Lung (tissue), 12 donors: Measurements from ENCODE around the gene ECI2. TPM values are rescaled to one million over a fixed set of nuclear protein-coding genes. Genes with fewer than 3 reads are reported as not detected.

ENCODE experiments used
- ATAC-seq: fragments of 200-7000 bp; cut with Tn5 transposase; one replicate; pipeline ENCODE4 v1.9.1; 2020; ENCODE audit warnings: moderate number of reproducible peaks; ENCODE audit not compliant: insufficient read depth, low FRiP score
- DNase-seq, 3 donors: peaks; one replicate each; pipeline ENCODE4 v3.0.0-alpha.2; 2013 to 2017
- H3K27ac ChIP-seq, 2 donors: one replicate each; pipeline ENCODE4 v1.5.1; 2013; ENCODE audit warnings: mild to moderate bottlenecking in 2 of 2, moderate library complexity in 2 of 2, control low read depth in 1 of 2, inconsistent platforms in 1 of 2, low read depth in 1 of 2, low read length in 1 of 2
- H3K27me3 ChIP-seq, 3 donors: one replicate each; pipeline ENCODE4 v1.5.1; 2013; ENCODE audit warnings: low read length in 2 of 3; ENCODE audit not compliant: control insufficient read depth in 3 of 3, insufficient read depth in 3 of 3
- H3K36me3 ChIP-seq, 4 donors: one replicate each; pipeline ENCODE4 v1.5.1; 2013; ENCODE audit warnings: low read length in 4 of 4, mild to moderate bottlenecking in 1 of 4, moderate library complexity in 1 of 4; ENCODE audit not compliant: control insufficient read depth in 4 of 4, insufficient read depth in 4 of 4
- H3K4me1 ChIP-seq, 5 donors: one replicate each; pipeline ENCODE4 v1.5.1; 2013; ENCODE audit warnings: low read length in 5 of 5, mild to moderate bottlenecking in 2 of 5, moderate library complexity in 1 of 5; ENCODE audit not compliant: control insufficient read depth in 5 of 5, insufficient read depth in 5 of 5
- H3K4me3 ChIP-seq: one replicate; pipeline ENCODE4 v1.5.1; 2013; ENCODE audit warnings: mild to moderate bottlenecking, control low read depth, moderate library complexity
- H3K9ac ChIP-seq, 2 donors: one replicate each; pipeline ENCODE4 v1.5.1; 2013; ENCODE audit warnings: low read length in 2 of 2, control low read depth in 1 of 2; ENCODE audit not compliant: insufficient read depth in 1 of 2
- H3K9me3 ChIP-seq, 4 donors: one replicate each; pipeline ENCODE4 v1.5.1; 2013; ENCODE audit warnings: low read length in 3 of 4, mild to moderate bottlenecking in 1 of 4, moderate library complexity in 1 of 4; ENCODE audit not compliant: control insufficient read depth in 4 of 4, insufficient read depth in 3 of 4
- WGBS, 2 donors: extraction: QIAGEN DNeasy Blood & Tissue Kit; methylation state at CpG; one replicate each; pipeline ENCODE4 v1.1.7; 2013; 5-methylcytosine and 5-hydroxymethylcytosine counted together
- polyA plus RNA-seq, 2 donors: library from polyadenylated mRNA; stranded (reverse); fragments of 200-250 nt; gene quantifications; one replicate each; pipeline ENCODE4 v1.2.1, GENCODE V29; 2013
- total RNA-seq, 2 donors: library from RNA; depleted of rRNA in 1 of 2; stranded (reverse); fragments of >200 nt in 1 of 2; gene quantifications; one replicate each; pipeline ENCODE4 v1.2.1, GENCODE V29; 2014 to 2021
- TF ChIP-seq, protein P1 (sequence below): IDR thresholded peaks from 2 replicates; pipeline ENCODE4 v1.5.1; 2012; ENCODE audit warnings: mild to moderate bottlenecking; ENCODE audit errors: control extremely low read depth, extremely low read depth
- donor health status: control.
- donor health status: control.
- donor health status: Bipolar disorder and iron deficiency.
- donor health status: healthy.
- donor health status: DM: yes; HTN: yes; CAD: no.

Gene ECI2
- total and polyA plus RNA-seq, 4 donors = 18.9 to 68.0 (median 35.1) TPM

- ATAC-seq = no peak
- H3K4me3 ChIP-seq = no peak overlapping the region
- no peaks in the 10 kb centered on the region for H3K9me3 ChIP-seq
- WGBS, 2 donors = 65 to 79% methylated on average over 3 of the region's 3 CpGs
- H3K27me3 ChIP-seq = peaks cover 0 to 2% (median 0%) of the 10 kb centered on the region in 3 donors
- TF ChIP-seq, protein P1, sequence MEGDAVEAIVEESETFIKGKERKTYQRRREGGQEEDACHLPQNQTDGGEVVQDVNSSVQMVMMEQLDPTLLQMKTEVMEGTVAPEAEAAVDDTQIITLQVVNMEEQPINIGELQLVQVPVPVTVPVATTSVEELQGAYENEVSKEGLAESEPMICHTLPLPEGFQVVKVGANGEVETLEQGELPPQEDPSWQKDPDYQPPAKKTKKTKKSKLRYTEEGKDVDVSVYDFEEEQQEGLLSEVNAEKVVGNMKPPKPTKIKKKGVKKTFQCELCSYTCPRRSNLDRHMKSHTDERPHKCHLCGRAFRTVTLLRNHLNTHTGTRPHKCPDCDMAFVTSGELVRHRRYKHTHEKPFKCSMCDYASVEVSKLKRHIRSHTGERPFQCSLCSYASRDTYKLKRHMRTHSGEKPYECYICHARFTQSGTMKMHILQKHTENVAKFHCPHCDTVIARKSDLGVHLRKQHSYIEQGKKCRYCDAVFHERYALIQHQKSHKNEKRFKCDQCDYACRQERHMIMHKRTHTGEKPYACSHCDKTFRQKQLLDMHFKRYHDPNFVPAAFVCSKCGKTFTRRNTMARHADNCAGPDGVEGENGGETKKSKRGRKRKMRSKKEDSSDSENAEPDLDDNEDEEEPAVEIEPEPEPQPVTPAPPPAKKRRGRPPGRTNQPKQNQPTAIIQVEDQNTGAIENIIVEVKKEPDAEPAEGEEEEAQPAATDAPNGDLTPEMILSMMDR = no peak
- H3K27ac ChIP-seq = no peak overlapping the region
- H3K4me1 ChIP-seq = peaks cover 0 to 15% (median 9%) of the 10 kb centered on the region in 5 donors
- no peak overlapping the region for H3K9ac ChIP-seq
- no peaks in the 10 kb centered on the region for H3K36me3 ChIP-seq
- DNase-seq = no peak
These were observed 2.8 kb upstream of the ECI2 start for GRCh38 chr6:4138186-4138585.

GRCh38 chr6:4136354-4136831 is 1.0 kb upstream of the ECI2 start:
- Histone ChIP-seq H3K9me3 (no peaks in the 10 kb centered on the region), H3K9ac (peak overlapping the region in 1 of 2 donors; percentile 63), H3K4me3 (peak overlapping the region; percentile 75), H3K36me3 (peaks cover 0 to 4% (median 0%) of the 10 kb centered on the region in 4 donors), H3K4me1 (peaks cover 0 to 15% (median 9%) of the 10 kb centered on the region in 5 donors), H3K27ac (peak overlapping the region; percentile 81 to 86), H3K27me3 (peaks cover 0 to 2% (median 0%) of the 10 kb centered on the region in 3 donors)
- no peak for ATAC-seq
- DNase-seq = no peak
- WGBS, 2 donors = 6 to 13% methylated on average over 1 of the region's 1 CpG
- TF ChIP-seq, protein P1 = no peak

GRCh38 chr6:4135665-4136353 is 434 bp upstream of the ECI2 start:
- Histone ChIP-seq H3K27me3 (peaks cover 0 to 2% (median 0%) of the 10 kb centered on the region in 3 donors), H3K4me1 (peaks cover 0 to 15% (median 9%) of the 10 kb centered on the region in 5 donors), H3K4me3 (peak overlapping the region; percentile 75), H3K9me3 (no peaks in the 10 kb centered on the region), H3K9ac (peak overlapping the region in 1 of 2 donors; percentile 63), H3K27ac (peak overlapping the region; percentile 81 to 86), H3K36me3 (peaks cover 0 to 4% (median under 1%) of the 10 kb centered on the region in 4 donors)
- DNase-seq (peak; percentile 96 to 98 (median 97)), ATAC-seq (peak; percentile 95)
- TF ChIP-seq, protein P1 = no peak
- WGBS, 2 donors = 0 to 1% methylated on average over 41 to 64 of the region's 64 CpGs
